Esophagus squamous epithelium (tissue), 5 donors: Measurements from ENCODE around the gene RUNDC3A. TPM values are rescaled to one million over a fixed set of nuclear protein-coding genes. Genes with fewer than 3 reads are reported as not detected.

Experiments
- DNase-seq: peaks from one replicate; lab custom pipeline; 2025; lab: John Stamatoyannopoulos, UW
- H3K27ac ChIP-seq, 4 donors: fragments of 200-600 bp; sonication (generic); one replicate each; pipeline ENCODE4 v1.5.1; 2016 to 2019; ENCODE audit warnings: mild to moderate bottlenecking in 1 of 4
- H3K27me3 ChIP-seq, 4 donors: fragments of 200-600 bp; sonication (generic); 1 replicate in 3 of 4; 2 replicates in 1 of 4; pipeline versions ENCODE4 v1.5.1 to v1.6.0; 2017 to 2021; ENCODE audit warnings: antibody characterized with exemption in 1 of 4
- H3K36me3 ChIP-seq, 3 donors: fragments of 200-600 bp; sonication (generic); one replicate each; pipeline ENCODE4 v1.5.1; 2016 to 2019
- H3K4me1 ChIP-seq, 3 donors: fragments of 200-600 bp; sonication (generic); one replicate each; pipeline ENCODE4 v1.5.1; 2017 to 2019
- H3K4me3 ChIP-seq, 4 donors: fragments of 200-600 bp; sonication (generic); 1 replicate in 3 of 4; 2 replicates in 1 of 4; pipeline ENCODE4 v1.5.1; 2016 to 2019; ENCODE audit warnings: mild to moderate bottlenecking in 2 of 4, moderate library complexity in 1 of 4
- H3K9me3 ChIP-seq, 3 donors: fragments of 200-600 bp; sonication (generic); one replicate each; pipeline ENCODE4 v1.5.1; 2016 to 2019
- CTCF ChIP-seq, 6 experiments: fragments of 450-650 bp in 4 of 6; fragments of 200-600 bp in 2 of 6; sonication (generic) in 2 of 6; IDR thresholded peaks; one replicate each; pipeline ENCODE4 v1.5.1; 2016 to 2019; ENCODE audit warnings: antibody characterized with exemption in 6 of 6, mild to moderate bottlenecking in 4 of 6, moderate library complexity in 4 of 6
- POLR2A ChIP-seq, 4 donors: fragments of 450-650 bp; IDR thresholded peaks; one replicate each; pipeline ENCODE4 v1.6.1; 2017; ENCODE audit warnings: antibody characterized with exemption in 4 of 4, mild to moderate bottlenecking in 4 of 4, moderate library complexity in 3 of 4
- WGBS, 2 donors: methylation state at CpG; one replicate each; pipeline ENCODE4 v1.1.5; 2018; 5-methylcytosine and 5-hydroxymethylcytosine counted together
- intact Hi-C: fragments of 100-400 bp; cut with DNase I; formaldehyde crosslinking; loops from one replicate; pipeline ENCODE4 v1.15.0; 2022
- total RNA-seq, 4 donors: library from RNA; depleted of rRNA; stranded (reverse); fragments of >200 nt; gene quantifications; one replicate each; pipeline ENCODE4 v1.1.0, GENCODE V29; 2016
- donor health status: DM: yes; HTN: yes; CAD: no.

The RUNDC3A gene
- total RNA-seq, 4 donors from 2014 or later, result 0.23 to 1.1 (median 0.81) TPM

DNA sequence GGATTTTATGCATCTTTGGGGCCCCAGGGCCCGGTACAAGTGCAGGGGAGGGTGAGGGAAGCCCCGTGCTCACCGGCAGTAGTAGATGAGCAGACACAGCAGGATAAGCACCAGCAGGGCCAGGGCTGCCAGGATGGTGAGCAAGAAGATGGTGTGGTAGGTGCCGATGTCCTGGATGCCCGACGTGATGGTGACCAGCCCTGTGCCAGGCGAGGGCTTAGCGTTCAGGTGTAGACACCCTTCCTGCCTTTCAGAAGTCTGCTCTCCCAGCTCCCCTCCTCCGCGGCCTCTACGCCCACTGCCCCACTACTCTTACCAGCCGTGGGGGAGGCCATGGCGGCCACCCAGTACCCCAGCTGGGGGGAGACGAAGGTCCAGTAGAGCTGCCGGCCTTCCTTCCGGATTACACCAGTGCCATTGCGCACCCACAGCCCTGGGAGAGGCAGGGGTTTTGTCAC lies 47.3 kb downstream of the RUNDC3A start:
- Histone ChIP-seq H3K27ac (no peak overlapping the region), H3K4me3 (no peak overlapping the region), H3K36me3 (peaks cover 20 to 29% (median 26%) of the 10 kb centered on the region in 3 donors), H3K27me3 (no peaks in the 10 kb centered on the region), H3K9me3 (no peaks in the 10 kb centered on the region), H3K4me1 (peaks cover 0 to 12% (median 4%) of the 10 kb centered on the region in 3 donors)
- DNase-seq, result no peak
- TF ChIP-seq POLR2A (IDR thresholded peaks at IDR 0.05) (no peak), CTCF (IDR thresholded peaks at IDR 0.05) (no peak)
- WGBS, 2 donors, result 74 to 86% methylated on average over 5 to 15 of the region's 17 CpGs
- intact Hi-C loops, result no loop called here

DNA sequence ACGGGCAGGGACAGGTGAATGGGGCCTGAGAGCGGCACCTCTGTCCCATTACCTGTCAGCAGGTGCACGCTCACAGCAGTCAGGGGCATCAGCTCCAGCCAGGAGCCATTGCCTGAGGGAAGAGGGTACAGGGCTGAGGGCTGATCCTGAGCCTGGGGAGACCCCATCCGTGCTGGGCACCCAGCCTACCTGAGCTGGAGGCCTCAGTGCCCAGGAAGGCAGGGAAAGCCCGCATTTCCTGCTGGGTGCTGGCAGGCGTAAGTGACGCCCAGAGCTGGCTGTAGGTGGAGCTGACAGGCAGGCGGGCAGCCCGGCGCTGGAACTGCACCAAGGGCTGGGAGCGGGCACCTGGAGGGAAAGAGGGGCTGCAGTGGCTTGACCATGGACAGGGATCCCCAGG lies 47.8 kb downstream of the RUNDC3A start:
- no peaks in the 10 kb centered on the region for H3K27me3 ChIP-seq
- no peak for DNase-seq
- 58% methylated on average over 7 of the region's 11 CpGs; no CpG with 5 or more reads in 1 of the 2 donors for WGBS, 2 donors
- no peak overlapping the region for H3K4me3 ChIP-seq
- H3K27ac ChIP-seq, result no peak overlapping the region
- TF ChIP-seq POLR2A (IDR thresholded peaks at IDR 0.05), result no peak
- TF ChIP-seq CTCF (IDR thresholded peaks at IDR 0.05), result no peak
- H3K36me3 ChIP-seq, result peaks cover 15 to 23% (median 21%) of the 10 kb centered on the region in 3 donors
- no peaks in the 10 kb centered on the region for H3K9me3 ChIP-seq
- intact Hi-C loops, result no loop called here
- peaks cover 0 to 14% (median 4%) of the 10 kb centered on the region in 3 donors for H3K4me1 ChIP-seq

GRCh38 chr17:44358066-44358465 lies 49.7 kb downstream of the RUNDC3A start:
- peaks cover 0 to 5% (median 2%) of the 10 kb centered on the region in 3 donors for H3K36me3 ChIP-seq
- H3K4me3 ChIP-seq, result no peak overlapping the region
- no peaks in the 10 kb centered on the region for H3K9me3 ChIP-seq
- peaks cover 0 to 8% (median 0%) of the 10 kb centered on the region in 4 donors for H3K27me3 ChIP-seq
- TF ChIP-seq CTCF (IDR thresholded peaks at IDR 0.05), result no peak
- no peak for TF ChIP-seq POLR2A (IDR thresholded peaks at IDR 0.05)
- H3K4me1 ChIP-seq, result peaks cover 3 to 31% (median 10%) of the 10 kb centered on the region in 3 donors
- H3K27ac ChIP-seq, result no peak overlapping the region
- 68 to 81% methylated on average over 6 to 9 of the region's 9 CpGs for WGBS, 2 donors
- intact Hi-C loops, result no loop called here
- no peak for DNase-seq

DNA sequence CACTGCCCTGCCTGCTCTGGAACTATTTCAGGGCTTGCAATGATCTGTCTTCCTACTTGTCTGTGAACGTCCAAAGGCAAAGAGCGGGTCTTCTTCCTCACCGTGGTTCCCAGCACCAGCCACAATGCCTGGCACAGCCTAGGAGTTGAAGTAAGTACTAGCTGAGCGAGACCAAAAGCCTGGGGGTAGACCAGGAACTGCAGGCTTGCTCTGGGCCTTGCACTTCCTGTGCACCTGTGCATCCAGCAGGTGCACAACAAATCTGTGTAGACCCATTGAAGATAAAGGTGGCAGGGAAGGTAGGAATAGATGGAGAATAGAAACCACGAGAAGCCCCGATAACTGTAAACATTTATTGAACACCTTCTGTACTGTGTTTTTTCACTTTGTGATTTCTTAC lies 50.6 kb downstream of the RUNDC3A start:
- no peak overlapping the region for H3K4me3 ChIP-seq
- H3K36me3 ChIP-seq, result no peaks in the 10 kb centered on the region
- no peaks in the 10 kb centered on the region for H3K9me3 ChIP-seq
- TF ChIP-seq POLR2A (IDR thresholded peaks at IDR 0.05) (no peak), CTCF (IDR thresholded peaks at IDR 0.05) (no peak)
- WGBS, 2 donors, result 58 to 68% methylated on average over 3 to 4 of the region's 6 CpGs
- H3K27ac ChIP-seq, result no peak overlapping the region
- intact Hi-C loops, result no loop called here
- no peak for DNase-seq
- peaks cover 0 to 8% (median 0%) of the 10 kb centered on the region in 4 donors for H3K27me3 ChIP-seq
- H3K4me1 ChIP-seq, result peaks cover 3 to 33% (median 13%) of the 10 kb centered on the region in 3 donors

DNA sequence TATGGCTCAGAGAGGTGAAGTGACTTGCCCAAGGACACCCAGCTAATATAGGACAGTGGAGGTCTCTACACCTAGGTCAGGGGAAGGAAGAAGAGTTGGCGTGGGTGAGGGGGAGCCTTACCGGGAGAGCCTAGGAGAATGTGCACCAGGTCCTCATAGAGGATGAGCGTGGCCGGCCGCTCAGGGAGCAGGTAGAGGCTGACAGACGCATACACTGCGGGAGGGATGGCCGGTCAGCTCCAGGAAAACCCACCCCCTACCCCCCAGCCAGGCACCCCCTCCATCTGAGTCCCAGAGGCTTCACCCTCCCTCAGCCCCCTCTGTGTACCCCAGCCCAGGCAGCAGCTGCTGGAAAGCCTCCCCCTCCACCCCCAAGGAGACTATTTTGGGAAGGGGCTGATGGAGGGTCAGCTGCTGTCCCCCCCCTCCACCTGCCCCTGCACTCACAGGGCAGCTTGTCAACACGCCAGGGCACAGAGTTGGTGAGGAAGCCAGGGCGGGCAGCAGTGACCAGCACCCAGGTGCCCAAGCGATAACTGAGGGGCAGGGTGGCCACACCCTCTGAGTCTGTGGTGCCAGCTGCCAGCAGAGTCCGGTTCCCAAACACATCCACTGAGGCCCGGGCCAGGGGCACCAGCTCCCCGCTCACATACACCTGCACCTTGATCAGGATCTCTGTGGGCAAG lies 51.2 kb downstream of the RUNDC3A start:
- H3K36me3 ChIP-seq, result no peaks in the 10 kb centered on the region
- 84 to 89% methylated on average over 6 to 10 of the region's 14 CpGs for WGBS, 2 donors
- peaks cover 3 to 34% (median 14%) of the 10 kb centered on the region in 3 donors for H3K4me1 ChIP-seq
- H3K4me3 ChIP-seq, result no peak overlapping the region
- H3K27ac ChIP-seq, result no peak overlapping the region
- intact Hi-C loops, result no loop called here
- DNase-seq, result no peak
- TF ChIP-seq CTCF (IDR thresholded peaks at IDR 0.05) (no peak), POLR2A (IDR thresholded peaks at IDR 0.05) (no peak)
- H3K9me3 ChIP-seq, result no peaks in the 10 kb centered on the region
- H3K27me3 ChIP-seq, result peaks cover 0 to 9% (median 0%) of the 10 kb centered on the region in 4 donors
